Uterus (tissue), 2 donors: Measurements from ENCODE around the gene KCNJ3.

Source experiments
- POLR2A ChIP-seq, 2 donors: fragments of 450-650 bp; IDR thresholded peaks; one replicate each; pipeline ENCODE4 v1.6.1; 2016; ENCODE audit warnings: antibody characterized with exemption in 2 of 2, mild to moderate bottlenecking in 1 of 2, moderate library complexity in 1 of 2
- TF ChIP-seq, protein P1 (sequence below), 4 experiments: fragments of 200-600 bp in 2 of 4; fragments of 450-650 bp in 2 of 4; sonication (generic) in 2 of 4; IDR thresholded peaks; one replicate each; pipeline ENCODE4 v1.5.1; 2016 to 2019; ENCODE audit warnings: antibody characterized with exemption in 4 of 4, mild to moderate bottlenecking in 2 of 4, moderate library complexity in 1 of 4

DNA sequence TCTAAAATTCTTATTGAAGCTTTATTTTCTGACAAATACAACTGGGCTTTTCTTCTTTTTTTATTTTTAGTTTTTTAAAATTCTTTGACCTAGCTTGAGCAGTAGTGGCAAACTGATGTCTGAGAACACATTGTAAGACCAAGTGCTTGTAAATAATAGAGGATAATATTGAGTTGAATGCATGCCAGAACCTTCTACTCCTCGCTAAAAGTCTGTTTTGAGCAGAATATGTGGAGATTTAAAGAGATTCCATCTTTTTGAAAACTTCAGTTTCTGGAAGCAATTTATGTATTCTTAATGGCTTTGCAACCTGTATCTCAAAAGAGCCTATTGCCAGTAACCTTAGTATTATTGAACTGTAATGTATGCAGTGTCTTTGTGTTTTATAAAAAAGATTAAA, 148.3 kb downstream of the KCNJ3 start:
- TF ChIP-seq, protein P1, sequence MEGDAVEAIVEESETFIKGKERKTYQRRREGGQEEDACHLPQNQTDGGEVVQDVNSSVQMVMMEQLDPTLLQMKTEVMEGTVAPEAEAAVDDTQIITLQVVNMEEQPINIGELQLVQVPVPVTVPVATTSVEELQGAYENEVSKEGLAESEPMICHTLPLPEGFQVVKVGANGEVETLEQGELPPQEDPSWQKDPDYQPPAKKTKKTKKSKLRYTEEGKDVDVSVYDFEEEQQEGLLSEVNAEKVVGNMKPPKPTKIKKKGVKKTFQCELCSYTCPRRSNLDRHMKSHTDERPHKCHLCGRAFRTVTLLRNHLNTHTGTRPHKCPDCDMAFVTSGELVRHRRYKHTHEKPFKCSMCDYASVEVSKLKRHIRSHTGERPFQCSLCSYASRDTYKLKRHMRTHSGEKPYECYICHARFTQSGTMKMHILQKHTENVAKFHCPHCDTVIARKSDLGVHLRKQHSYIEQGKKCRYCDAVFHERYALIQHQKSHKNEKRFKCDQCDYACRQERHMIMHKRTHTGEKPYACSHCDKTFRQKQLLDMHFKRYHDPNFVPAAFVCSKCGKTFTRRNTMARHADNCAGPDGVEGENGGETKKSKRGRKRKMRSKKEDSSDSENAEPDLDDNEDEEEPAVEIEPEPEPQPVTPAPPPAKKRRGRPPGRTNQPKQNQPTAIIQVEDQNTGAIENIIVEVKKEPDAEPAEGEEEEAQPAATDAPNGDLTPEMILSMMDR (IDR thresholded peaks at IDR 0.05) = no peak
- TF ChIP-seq POLR2A (IDR thresholded peaks at IDR 0.05) = no peak
